ENCODE measurements around the gene EPHA6. TPM values are rescaled to one million over a fixed set of nuclear protein-coding genes. Genes with fewer than 3 reads are reported as not detected.

Gene EPHA6
- total RNA-seq, 4 donors from 2014 or later: 0.60 to 3.8 (median 3.0) TPM

GRCh38 chr3:96959901-96960641 is 145.7 kb downstream of the EPHA6 start:
- Histone ChIP-seq H3K36me3 (no peaks in the 10 kb centered on the region), H3K4me3 (no peak overlapping the region), H3K4me1 (no peaks in the 10 kb centered on the region), H3K9me3 (no peaks in the 10 kb centered on the region), H3K27me3 (no peaks in the 10 kb centered on the region), H3K27ac (no peak overlapping the region)
- in situ Hi-C loops (cut with MboI; ENCODE audit: low pct_ligation_motif_present in 1 of 4, low pct_unique_long_range_greater_than_20kb in 1 of 4, low sequenced_read_pairs in 3 of 4) (no loop called here), intact Hi-C loops (cut with DNase I; ENCODE audit: low total_unique reads) (no loop called here)
- DNase-seq: no peak
- 73 to 79% methylated on average over 3 to 4 of the region's 4 CpGs for WGBS, 2 donors (ENCODE audit: low coverage in 1 of 2)
- TF ChIP-seq POLR2A (IDR thresholded peaks at IDR 0.05) (no peak), CTCF (IDR thresholded peaks at IDR 0.05) (no peak), POLR2AphosphoS5 (IDR thresholded peaks at IDR 0.05) (no peak), EP300 (IDR thresholded peaks at IDR 0.05; ENCODE audit: low read depth) (no peak)

GRCh38 chr3:96960661-96961330 is 146.4 kb downstream of the EPHA6 start:
- no peaks in the 10 kb centered on the region for H3K36me3 ChIP-seq
- intact Hi-C loops (cut with DNase I; ENCODE audit: low total_unique reads) (no loop called here), in situ Hi-C loops (cut with MboI; ENCODE audit: low pct_ligation_motif_present in 1 of 4, low pct_unique_long_range_greater_than_20kb in 1 of 4, low sequenced_read_pairs in 3 of 4) (no loop called here)
- no peak overlapping the region for H3K4me3 ChIP-seq
- H3K27me3 ChIP-seq: no peaks in the 10 kb centered on the region
- no peaks in the 10 kb centered on the region for H3K4me1 ChIP-seq
- TF ChIP-seq CTCF (IDR thresholded peaks at IDR 0.05) (no peak), EP300 (IDR thresholded peaks at IDR 0.05; ENCODE audit: low read depth) (no peak), POLR2A (IDR thresholded peaks at IDR 0.05) (no peak), POLR2AphosphoS5 (IDR thresholded peaks at IDR 0.05) (no peak)
- H3K9me3 ChIP-seq: no peaks in the 10 kb centered on the region
- H3K27ac ChIP-seq: no peak overlapping the region
- no peak for DNase-seq
- 64 to 86% methylated on average over 1 of the region's 1 CpG for WGBS, 2 donors (ENCODE audit: low coverage in 1 of 2)

GRCh38 chr3:96961576-96961975 is 147.2 kb downstream of the EPHA6 start:
- H3K27ac ChIP-seq: no peak overlapping the region
- H3K4me3 ChIP-seq: no peak overlapping the region
- H3K4me1 ChIP-seq: no peaks in the 10 kb centered on the region
- no peaks in the 10 kb centered on the region for H3K9me3 ChIP-seq
- DNase-seq: no peak
- in situ Hi-C loops (cut with MboI; ENCODE audit: low pct_ligation_motif_present in 1 of 4, low pct_unique_long_range_greater_than_20kb in 1 of 4, low sequenced_read_pairs in 3 of 4): no loop called here
- H3K36me3 ChIP-seq: no peaks in the 10 kb centered on the region
- TF ChIP-seq POLR2AphosphoS5 (IDR thresholded peaks at IDR 0.05) (no peak), CTCF (IDR thresholded peaks at IDR 0.05) (no peak), EP300 (IDR thresholded peaks at IDR 0.05; ENCODE audit: low read depth) (no peak), POLR2A (IDR thresholded peaks at IDR 0.05) (no peak)
- intact Hi-C loops (cut with DNase I; ENCODE audit: low total_unique reads): no loop called here
- H3K27me3 ChIP-seq: no peaks in the 10 kb centered on the region

GRCh38 chr3:96966181-96966929 is 152.0 kb downstream of the EPHA6 start:
- no peak overlapping the region for H3K27ac ChIP-seq
- no peaks in the 10 kb centered on the region for H3K4me1 ChIP-seq
- 66 to 72% methylated on average over 6 of the region's 6 CpGs for WGBS, 2 donors (ENCODE audit: low coverage in 1 of 2)
- intact Hi-C loops (cut with DNase I; ENCODE audit: low total_unique reads) (no loop called here), in situ Hi-C loops (cut with MboI; ENCODE audit: low pct_ligation_motif_present in 1 of 4, low pct_unique_long_range_greater_than_20kb in 1 of 4, low sequenced_read_pairs in 3 of 4) (no loop called here)
- no peak overlapping the region for H3K4me3 ChIP-seq
- H3K36me3 ChIP-seq: no peaks in the 10 kb centered on the region
- no peaks in the 10 kb centered on the region for H3K9me3 ChIP-seq
- TF ChIP-seq CTCF (IDR thresholded peaks at IDR 0.05) (no peak), POLR2AphosphoS5 (IDR thresholded peaks at IDR 0.05) (no peak), POLR2A (IDR thresholded peaks at IDR 0.05) (no peak), EP300 (IDR thresholded peaks at IDR 0.05; ENCODE audit: low read depth) (no peak)
- no peaks in the 10 kb centered on the region for H3K27me3 ChIP-seq
- no peak for DNase-seq

Measured in transverse colon (tissue), 4 donors.